Measurements from ENCODE around the gene PCGF2. TPM values are rescaled to one million over a fixed set of nuclear protein-coding genes. Genes with fewer than 3 reads are reported as not detected.

Gene PCGF2
- total RNA-seq, 1 donor from 2014 or later = 108 TPM

DNA sequence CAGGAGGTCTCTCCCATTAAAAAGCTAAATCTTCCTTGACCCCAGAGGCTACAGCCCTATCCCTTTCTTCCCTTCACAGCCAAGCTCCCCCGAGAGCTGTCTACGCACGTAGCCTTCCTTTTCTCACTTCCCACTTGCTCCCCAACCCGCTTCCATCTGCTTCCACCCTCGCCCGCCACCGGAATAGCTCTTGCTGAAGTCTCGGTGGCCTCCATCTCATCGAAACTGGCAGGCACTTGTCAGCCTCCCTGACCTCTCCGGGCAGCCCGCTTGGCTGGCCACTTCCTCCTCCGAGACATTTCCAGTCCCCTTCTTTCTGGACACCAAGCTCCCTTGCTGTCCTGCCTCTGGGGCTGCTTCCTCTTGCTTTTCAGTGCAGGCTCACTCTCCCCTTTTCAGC, 62.6 kb downstream of the PCGF2 start:
- H3K9me3 Mint-ChIP-seq = no peaks in the 10 kb centered on the region
- no peak for DNase-seq (ENCODE audit: low read depth, low spot score)

More for the DNA sequence above, 62.6 kb downstream of the PCGF2 start:
- TF ChIP-seq, protein P1, sequence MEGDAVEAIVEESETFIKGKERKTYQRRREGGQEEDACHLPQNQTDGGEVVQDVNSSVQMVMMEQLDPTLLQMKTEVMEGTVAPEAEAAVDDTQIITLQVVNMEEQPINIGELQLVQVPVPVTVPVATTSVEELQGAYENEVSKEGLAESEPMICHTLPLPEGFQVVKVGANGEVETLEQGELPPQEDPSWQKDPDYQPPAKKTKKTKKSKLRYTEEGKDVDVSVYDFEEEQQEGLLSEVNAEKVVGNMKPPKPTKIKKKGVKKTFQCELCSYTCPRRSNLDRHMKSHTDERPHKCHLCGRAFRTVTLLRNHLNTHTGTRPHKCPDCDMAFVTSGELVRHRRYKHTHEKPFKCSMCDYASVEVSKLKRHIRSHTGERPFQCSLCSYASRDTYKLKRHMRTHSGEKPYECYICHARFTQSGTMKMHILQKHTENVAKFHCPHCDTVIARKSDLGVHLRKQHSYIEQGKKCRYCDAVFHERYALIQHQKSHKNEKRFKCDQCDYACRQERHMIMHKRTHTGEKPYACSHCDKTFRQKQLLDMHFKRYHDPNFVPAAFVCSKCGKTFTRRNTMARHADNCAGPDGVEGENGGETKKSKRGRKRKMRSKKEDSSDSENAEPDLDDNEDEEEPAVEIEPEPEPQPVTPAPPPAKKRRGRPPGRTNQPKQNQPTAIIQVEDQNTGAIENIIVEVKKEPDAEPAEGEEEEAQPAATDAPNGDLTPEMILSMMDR (conservative IDR thresholded peaks at IDR 0.05) = no peak
- H3K36me3 Mint-ChIP-seq (ENCODE audit: low read depth) = no peaks in the 10 kb centered on the region
- peak overlapping the region; percentile 43 for H3K27ac Mint-ChIP-seq (ENCODE audit: unreplicated experiment)
- H3K4me3 Mint-ChIP-seq = no peak overlapping the region
- H3K4me1 Mint-ChIP-seq = no peaks in the 10 kb centered on the region
- peaks cover 11% of the 10 kb centered on the region for H3K27me3 Mint-ChIP-seq (ENCODE audit: low read depth)

Small RNA genes lying within 50 kb of the gene (microRNA-seq; reads per million reads assigned to microRNA genes)
- gene MIR4726 (7.7 reads per million, percentile 11 among the genes with 10 or more reads in this experiment), gene MIR4734 (not detected)

Other genes starting within 250 kb of the PCGF2 start
- gene SRCIN1, start 142.4 kb downstream of the PCGF2 start, total RNA-seq = 8.4 and 8.6 TPM in 2 replicates
- gene EPOP, start 73.4 kb downstream of the PCGF2 start, total RNA-seq = 13.0 and 13.8 TPM in 2 replicates
- gene MLLT6, start 43.1 kb downstream of the PCGF2 start, total RNA-seq = 79.6 and 85.1 TPM in 2 replicates
- gene CISD3, start 18.0 kb downstream of the PCGF2 start, total RNA-seq = 9.0 and 11.0 TPM in 2 replicates
- gene PSMB3, start 4.4 kb upstream of the PCGF2 start, total RNA-seq = 193 and 203 TPM in 2 replicates
- 95.3 and 105 TPM in 2 replicates for gene PIP4K2B, start 51.2 kb upstream of the PCGF2 start, total RNA-seq
- gene CWC25, start 77.0 kb upstream of the PCGF2 start, total RNA-seq = 18.9 and 19.3 TPM in 2 replicates
- 1,802 and 1,851 TPM in 2 replicates for gene RPL23, start 105.4 kb upstream of the PCGF2 start, total RNA-seq
- 87.4 and 94.3 TPM in 2 replicates for gene LASP1, start 121.7 kb upstream of the PCGF2 start, total RNA-seq
- not detected in 2 replicates for gene FBXO47, start 219.1 kb upstream of the PCGF2 start, total RNA-seq